Stimulated activated naive CD8-positive, alpha-beta T cell treated with anti-CD3 and anti-CD28 coated beads, Interleukin-15, Interleukin-2, amounts not matched to agents 100 U/mL and 50 U/mL, for 24 hours (primary cell): ENCODE measurements around the gene BRK1.
"Not testable (repeated sequence)": the region's sequence is repeated elsewhere in the genome, so short reads cannot be mapped to it uniquely, and the experiment has no call there.

Experiments
- ATAC-seq: fragments of 150-1000 bp; cut with Tn5 transposase; one replicate; pipeline ENCODE4 v1.10.0; 2021
- DNase-seq: peaks from one replicate; pipeline ENCODE4 v3.0.0; 2021

The BRK1 gene

GRCh38 chr3:10145685-10146084 lies 30.2 kb downstream of the BRK1 start:
- ATAC-seq = no peak
- DNase-seq = no peak

DNA sequence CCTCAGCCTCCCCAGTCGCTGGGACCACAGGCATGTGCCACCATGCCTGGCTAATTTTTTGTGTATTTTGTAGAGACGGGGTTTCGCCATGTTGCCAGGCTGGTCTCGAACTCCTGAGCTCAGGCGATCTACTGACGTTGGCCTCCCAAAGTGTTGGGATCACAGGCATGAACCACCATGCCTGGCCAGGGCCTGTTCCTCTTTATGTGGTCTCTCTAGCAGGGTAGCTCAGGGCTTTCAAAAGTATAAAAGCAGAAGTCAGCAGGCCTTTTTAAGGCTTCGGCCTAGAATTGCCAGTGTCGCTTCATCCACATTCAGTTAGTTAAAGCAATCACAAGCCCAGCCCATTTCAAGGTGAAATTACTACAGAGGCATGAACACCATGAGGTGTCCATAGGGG lies 33.8 kb downstream of the BRK1 start:
- ATAC-seq = no peak
- no peak for DNase-seq

GRCh38 chr3:10150987-10151386 lies 35.5 kb downstream of the BRK1 start:
- DNase-seq = no peak
- no peak for ATAC-seq

DNA sequence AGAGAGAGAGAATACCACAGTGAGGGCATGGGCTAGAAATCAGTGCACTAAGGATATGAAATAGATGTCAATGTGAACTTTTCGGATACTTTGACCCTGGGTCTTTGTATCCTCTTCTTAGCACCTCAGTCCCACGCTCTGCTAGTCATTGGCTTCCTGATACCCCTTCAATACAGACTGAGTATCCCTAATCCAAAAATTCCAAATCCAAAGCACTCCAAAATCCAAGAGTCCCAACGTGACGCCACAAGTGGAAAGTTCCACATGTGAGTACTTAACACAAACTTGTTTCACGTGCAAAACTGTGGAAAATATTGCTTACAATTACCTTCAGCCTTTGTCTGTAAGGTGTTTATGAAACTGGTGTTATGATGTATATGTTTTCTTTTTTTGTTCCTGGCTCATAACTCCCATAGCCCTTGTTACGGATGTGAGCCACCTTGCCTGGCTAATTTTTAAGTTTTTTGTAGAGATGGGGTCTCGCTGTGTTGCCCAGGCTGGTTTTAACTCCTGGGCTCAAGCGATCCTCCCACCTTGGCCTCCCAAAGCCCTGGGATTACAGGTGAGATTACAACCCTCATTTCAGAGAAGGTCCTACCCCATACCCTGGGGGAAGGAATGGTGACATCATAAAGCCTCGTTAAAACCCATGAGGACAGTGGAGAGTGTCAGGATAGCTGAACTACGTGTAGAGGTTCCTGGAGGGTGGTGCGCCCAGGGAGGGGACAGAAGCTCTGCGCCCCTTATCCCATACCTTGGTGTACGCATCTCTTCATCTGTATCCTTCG lies 39.1 kb downstream of the BRK1 start:
- no peak for ATAC-seq
- DNase-seq = no peak

- DNase-seq = no peak
- ATAC-seq = no peak
Observed at GRCh38 chr3:10155123-10155472, 39.6 kb downstream of the BRK1 start.

- ATAC-seq (no peak), DNase-seq (no peak)
Observed at GRCh38 chr3:10155658-10156057, 40.2 kb downstream of the BRK1 start.

GRCh38 chr3:10157031-10157430 lies 41.6 kb downstream of the BRK1 start:
- DNase-seq (no peak), ATAC-seq (no peak)

GRCh38 chr3:10158555-10158954 lies 43.1 kb downstream of the BRK1 start:
- not testable (repeated sequence) for DNase-seq, ATAC-seq

GRCh38 chr3:10160346-10160745 lies 44.9 kb downstream of the BRK1 start:
- DNase-seq (no peak), ATAC-seq (no peak)

GRCh38 chr3:10160925-10161324 lies 45.5 kb downstream of the BRK1 start:
- ATAC-seq = no peak
- no peak for DNase-seq

GRCh38 chr3:10162185-10162584 lies 46.7 kb downstream of the BRK1 start:
- no peak for ATAC-seq
- DNase-seq = no peak

DNA sequence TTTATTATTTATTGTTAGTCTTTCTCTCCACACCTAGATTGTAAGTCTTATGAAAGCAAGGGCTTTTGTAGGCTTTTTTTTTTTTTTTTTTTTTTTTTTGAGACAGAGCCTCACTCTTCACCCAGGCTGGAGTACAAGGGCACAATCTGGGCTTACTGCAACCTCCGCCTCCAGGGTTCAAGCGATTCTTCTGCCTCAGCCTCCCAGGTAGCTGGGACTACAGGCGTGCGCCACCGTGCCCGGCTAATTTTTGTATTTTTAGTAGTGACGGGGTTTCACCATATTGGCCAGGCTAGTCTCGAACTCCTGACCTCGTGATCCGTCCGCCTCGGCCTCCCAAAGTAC lies 48.7 kb downstream of the BRK1 start:
- ATAC-seq = not testable (repeated sequence)

DNA sequence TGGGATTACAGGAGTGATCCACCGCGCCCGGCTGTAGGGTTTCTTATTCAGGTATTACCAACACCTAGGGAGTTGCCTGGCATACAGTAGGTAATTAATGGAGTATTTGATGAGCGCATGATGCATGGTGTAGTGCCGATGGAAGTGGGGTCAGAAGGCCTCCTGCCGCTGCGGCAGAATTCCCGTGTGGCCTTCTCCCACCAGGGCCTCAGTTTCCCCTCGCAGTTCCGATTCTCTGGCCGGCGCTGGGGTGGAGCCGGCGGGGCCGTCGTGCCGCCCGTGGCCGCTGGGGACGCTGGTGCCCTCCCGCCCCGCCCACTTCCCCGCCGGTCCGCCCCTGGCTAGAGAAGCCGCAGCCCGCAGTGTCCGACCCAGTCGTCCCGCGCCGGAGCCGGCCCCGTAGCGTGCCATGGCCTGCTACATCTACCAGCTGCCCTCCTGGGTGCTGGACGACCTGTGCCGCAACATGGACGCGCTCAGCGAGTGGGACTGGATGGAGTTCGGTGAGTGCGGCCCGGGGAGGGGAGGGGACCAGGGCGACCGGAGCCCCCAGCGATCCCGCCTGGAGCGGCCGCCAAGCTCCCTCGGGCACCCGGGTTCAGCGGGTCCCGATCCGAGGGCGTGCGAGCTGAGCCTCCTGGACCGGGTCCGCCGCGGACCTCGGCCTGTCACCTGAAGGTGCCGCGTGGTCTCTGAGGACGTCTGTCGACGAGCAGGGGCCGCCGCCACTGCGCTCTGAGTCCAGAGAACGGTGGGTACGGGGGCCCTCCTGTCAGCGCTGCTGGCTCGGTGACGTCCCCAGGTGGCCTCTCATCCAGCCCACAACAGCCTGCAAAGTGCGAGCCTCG lies 49.3 kb downstream of the BRK1 start, which contains the start of gene IRAK2:
Gene IRAK2 (plus strand): TSS at position 374 of the 848 bp plus-strand sequence. CDS start 36 bp downstream, at position 410.
- peak; percentile 77 for DNase-seq
- ATAC-seq = peak; percentile 86

More for the DNA sequence above, 48.7 kb downstream of the BRK1 start:
- DNase-seq = not testable (repeated sequence)

DNA sequence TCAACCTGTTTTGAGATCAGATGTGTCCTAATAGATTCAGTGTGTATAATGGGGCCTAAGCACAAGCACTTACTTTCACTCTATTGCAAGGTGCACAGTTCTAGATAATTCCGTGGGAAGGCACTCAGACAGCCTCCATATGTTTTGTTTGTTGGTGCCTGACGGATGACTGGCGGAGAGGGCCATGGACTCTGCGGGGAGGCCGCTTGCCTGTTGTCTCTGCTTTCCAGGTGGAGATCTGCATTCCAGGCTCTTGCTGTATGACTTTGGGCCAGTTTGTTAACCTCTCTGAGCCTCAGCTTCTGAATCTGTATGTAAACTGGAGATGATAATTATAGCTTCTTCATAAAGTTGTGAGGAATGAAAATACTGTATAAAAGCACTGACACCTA lies 50.7 kb downstream of the BRK1 start:
- ATAC-seq (no peak), DNase-seq (no peak)

DNA sequence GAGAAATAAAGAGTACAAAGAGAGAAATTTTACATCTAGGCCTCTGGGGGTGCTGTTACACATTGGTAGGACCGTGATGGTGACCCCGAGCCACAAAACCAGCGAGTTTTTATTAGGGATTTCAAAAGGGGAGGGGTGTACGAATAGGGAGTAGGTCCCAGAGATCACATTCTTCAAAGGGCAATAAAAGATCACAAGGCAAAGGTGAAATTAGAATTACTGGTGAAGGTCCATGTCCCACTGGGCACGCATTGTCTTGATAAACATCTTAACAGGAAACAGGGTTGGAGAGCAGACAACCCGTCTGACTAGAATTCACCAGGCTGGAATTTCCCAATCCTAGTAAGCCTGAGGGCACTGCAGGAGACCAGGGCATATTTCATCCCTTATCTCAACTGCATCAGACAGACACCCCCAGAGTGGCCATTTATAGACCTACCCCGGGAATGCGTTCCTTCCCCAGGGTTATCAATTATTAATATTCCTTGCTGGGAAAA lies 53.6 kb downstream of the BRK1 start:
- ATAC-seq (no peak), DNase-seq (no peak)

GRCh38 chr3:10170915-10171478 lies 55.5 kb downstream of the BRK1 start:
- DNase-seq (no peak), ATAC-seq (no peak)

GRCh38 chr3:10173095-10173925 lies 57.8 kb downstream of the BRK1 start:
- ATAC-seq = peak; percentile 55
- no peak for DNase-seq

GRCh38 chr3:10173926-10174435 lies 58.5 kb downstream of the BRK1 start:
- peak; percentile 48 for ATAC-seq
- DNase-seq = no peak

- not testable (repeated sequence) for ATAC-seq, DNase-seq
Observed at GRCh38 chr3:10175334-10175733, 59.9 kb downstream of the BRK1 start.

- ATAC-seq, DNase-seq: not testable (repeated sequence)
Observed at GRCh38 chr3:10176150-10176549, 60.7 kb downstream of the BRK1 start.
